ENCODE results near the gene RASD1.

Gene RASD1

GRCh38 chr17:17509601-17510425, 13.6 kb upstream of the RASD1 start:
- no peak for DNase-seq

DNA sequence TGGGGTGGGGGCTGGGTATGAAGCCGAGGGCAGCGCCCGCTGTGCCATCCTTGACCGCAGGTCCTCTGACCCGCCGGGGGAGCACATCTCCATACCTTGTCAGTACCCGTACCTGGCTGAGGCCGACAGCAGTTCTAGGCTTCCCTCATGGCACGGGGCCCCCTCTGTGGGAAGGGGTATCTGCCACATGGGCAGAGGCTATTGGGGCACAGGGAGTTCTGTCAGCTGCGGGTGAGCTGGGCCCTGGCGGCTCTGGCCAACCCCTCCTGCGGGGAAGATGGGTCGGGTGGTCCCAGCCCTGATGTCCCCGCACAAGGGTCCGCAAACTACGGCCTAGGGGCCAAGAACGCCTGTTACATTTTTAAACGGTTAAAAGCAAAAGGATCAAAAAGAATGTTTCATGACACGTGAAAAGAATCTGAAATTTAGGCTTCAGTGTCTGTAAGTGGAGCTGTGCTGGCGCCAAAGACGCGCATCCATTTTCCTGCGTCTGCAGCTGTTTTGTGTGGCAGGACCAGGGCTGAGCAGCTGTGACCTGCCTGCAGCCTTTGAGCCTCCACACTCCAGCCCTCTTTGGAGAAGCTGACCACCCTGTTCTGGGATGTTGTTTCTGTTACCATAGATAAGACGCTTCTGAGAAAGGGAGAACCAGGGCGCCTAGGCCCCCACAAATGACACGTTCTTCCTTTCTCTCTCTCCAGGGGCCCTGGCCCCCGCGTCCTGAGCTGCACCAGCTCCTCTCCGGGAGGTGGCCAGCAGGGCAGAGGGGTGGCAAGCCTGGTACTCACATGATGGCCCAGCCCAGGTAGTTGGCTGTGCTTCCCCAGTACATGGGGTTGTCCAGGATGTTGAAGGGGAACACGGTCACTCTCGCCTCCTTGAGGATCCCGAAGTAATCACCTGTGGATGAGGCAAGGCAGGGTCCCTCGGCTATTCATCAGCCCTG, 12.7 kb upstream of the RASD1 start:
- DNase-seq: no peak

DNA sequence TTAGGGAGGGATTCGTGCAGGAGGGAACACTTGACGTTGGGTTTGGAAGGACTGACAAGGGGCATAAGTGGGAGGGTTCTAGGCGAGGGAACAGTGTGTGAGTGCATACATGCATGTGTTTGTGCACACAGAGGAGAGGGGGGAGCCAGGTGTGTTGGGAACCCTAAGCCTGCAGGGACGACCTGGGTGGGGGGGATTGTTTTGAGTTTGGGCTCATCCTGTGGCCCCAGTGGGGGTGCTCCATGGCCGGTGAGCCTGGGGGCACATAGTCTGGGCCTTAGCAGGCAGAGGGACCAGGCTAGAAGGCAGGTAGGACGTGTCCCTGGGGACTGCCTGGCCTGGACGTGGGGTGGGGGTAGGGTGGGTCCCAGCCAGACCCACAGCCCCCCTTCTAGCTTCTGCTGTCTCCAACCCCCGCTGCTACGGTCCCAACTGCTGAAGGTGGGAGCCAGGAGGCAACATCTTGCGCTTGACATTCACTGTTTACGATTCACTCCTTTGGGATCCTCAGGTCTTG, 11.9 kb upstream of the RASD1 start:
- DNase-seq: no peak

DNA sequence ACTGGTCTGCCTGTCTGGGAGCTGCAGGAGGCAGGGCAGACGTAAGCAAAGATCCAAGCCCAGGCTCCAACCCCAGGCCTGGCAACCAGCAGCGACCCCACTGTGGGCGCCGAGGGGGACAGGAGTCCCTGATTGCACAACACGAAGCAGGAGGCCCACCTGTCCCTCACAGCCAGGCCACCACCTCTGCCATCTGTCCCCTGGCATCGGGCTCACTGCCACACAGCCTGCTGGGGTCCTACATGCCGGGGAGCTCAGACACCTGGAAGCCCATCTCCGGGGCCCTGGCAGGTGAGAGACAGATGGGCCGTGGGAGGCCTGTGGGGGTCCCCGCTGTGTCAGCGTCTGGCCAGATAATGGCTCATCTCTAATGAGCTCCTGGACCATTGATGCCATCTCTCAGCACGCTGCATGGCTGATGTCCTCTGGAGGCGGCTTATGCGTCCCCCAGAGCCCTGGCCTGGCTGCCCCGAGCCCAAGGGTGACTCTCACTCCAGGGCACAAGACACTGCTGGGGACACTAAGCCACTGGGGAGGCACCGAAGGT, 11.3 kb upstream of the RASD1 start:
- DNase-seq: no peak

DNA sequence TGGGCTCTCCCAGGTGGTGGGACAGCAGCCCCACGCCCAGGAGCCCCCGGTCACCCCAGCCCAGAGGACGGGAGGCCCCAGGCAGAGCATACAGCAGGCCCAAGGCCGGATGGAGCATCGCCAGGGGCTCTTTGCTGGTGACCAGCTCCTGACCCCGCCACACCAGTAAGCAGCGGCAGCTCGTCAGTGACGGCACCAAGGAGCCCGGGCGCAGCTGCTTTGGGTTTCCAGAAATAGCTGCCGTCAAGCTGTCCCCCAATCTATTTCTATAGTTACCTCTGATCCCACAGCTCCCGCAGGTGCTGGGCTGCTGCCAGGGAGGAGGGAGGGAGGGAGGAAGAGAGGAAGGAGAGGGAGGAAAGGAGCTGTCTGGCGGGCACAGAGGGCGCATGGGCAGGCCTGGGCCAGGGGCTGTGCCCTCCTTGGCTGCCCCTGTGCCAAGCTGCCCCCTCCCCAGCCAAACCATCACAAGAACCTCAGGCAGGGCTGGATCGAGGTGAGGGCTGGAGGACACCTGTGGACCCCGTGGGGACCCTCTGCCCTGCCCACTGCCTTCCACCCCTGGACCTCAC, 10.8 kb upstream of the RASD1 start:
- no peak for DNase-seq

- no peak for DNase-seq
Observed at GRCh38 chr17:17506181-17506741, 10.1 kb upstream of the RASD1 start.

DNA sequence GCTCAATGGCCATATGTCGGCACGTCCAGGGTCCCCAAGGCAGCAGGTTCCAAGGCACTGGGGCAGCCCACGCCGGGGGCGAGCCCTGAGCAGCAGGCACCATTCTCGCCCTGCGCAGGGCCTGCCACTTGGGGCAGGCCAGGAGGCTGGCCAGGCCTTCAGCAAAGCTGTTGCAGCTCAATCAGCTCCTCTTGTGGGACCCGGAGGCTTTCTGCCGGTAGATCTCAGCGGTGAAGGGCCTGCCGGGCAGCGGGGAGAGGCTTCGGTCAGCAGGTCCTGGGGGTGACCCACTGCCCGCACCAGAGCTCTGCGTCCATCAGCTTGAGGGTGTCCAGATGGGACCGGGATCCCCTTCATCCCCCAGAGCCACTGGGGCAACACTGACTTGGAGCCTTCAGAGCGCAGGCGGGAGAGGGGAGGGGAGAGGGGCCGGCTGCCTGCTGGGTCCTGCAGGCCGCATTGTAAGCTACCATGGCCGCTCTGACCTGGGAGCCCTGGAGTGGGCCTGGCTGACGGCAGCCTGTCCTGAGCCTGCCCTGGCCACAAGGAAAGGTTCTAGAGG, 9.5 kb upstream of the RASD1 start:
- DNase-seq: no peak

DNA sequence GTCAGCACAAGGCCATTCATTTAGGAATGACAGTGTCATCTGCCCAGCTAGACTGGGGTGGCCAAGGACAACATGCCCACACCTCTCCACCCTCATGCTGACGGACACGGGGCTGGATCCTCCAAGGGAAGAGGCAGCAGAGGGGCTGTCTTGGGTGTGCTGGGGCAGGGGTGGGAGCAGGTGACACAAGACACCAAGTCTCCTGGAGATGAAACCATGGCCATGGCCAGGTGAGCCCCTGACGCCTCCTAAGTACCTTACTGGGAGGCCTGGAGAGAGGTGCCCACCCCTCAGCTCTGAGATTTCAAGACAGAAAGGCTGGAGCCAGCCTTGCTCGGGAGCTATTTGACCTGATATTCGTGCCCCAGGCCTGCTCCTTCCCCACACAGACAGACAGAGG, 9.0 kb upstream of the RASD1 start:
- DNase-seq: no peak

DNA sequence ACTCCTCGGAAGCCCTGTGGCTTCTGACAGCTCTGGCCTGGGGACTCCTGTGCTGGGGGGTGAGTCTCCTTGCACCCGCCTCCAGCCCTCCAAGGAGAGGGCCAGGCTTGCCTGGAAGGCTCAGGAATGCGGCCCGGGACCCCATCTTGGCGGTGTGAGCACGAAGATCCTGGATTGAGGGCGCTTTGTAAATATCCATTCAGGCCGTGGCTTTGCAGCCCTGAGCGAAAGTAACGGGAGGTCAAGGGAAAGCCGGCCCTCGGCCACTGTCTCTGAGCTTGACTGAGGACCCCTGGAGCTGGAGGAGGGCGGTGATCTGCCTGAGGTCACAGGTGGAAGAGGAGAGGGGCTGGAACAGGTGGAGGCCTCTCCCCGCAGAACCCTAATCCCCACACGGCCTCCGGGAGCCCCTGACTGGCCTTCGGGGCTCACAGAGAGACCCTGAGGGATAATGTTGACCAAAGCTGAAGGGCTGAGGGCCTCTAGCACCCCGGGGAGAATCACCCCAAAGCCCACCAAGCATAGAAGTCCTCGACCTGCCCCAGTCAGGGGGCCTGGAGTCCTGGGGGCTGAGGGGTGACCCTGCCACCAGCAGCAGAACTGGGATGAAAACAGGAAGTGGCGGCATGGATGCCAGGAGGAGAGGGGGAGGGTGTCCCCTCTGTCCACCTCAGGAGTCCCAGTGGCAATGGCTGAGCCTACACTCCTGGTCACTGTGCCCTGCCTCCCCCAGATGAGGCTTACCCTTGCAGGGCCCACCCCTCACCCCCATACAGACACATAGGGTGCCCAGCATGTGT, 8.3 kb upstream of the RASD1 start:
- no peak for DNase-seq

- no peak for DNase-seq
Observed at GRCh38 chr17:17503566-17504130, 7.5 kb upstream of the RASD1 start.

DNA sequence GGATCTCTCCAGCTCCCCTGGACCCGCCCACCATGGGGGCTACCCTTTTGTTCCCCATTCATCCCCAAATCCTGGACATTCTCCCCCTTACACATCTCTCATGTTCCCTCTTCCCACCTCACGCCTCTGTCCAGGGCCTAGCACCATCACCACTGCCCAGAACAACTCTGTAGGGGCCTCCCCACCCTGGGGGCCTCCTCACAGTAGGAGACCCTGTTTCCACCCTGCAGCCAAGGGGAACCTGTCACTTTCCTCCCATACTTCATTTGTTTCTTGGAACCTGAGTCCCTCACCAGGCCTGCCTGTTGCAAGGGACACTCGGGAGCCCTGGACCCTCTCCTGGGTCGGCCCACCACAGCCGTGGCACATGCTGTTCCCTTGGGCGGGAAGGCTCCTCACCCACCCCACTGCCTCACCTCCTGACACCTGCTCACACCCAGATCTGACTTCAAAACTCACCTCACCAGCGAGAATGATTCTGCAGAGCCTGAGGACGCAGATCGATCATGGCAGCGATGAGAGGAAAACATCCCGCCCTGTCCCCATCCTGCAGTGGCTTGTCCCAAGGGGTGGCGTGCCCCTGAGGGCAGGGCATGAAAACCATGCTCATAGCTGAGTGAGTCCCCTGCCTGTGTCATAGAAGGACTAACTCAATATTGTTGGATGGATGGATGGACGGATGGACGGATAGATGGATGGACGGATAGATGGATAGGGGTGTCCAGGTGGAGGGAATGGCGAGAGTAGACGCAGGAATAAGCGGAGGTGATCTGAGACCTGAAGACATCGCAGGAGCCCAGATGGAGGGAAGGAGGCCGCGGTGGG, 6.8 kb upstream of the RASD1 start:
- no peak for DNase-seq

DNA sequence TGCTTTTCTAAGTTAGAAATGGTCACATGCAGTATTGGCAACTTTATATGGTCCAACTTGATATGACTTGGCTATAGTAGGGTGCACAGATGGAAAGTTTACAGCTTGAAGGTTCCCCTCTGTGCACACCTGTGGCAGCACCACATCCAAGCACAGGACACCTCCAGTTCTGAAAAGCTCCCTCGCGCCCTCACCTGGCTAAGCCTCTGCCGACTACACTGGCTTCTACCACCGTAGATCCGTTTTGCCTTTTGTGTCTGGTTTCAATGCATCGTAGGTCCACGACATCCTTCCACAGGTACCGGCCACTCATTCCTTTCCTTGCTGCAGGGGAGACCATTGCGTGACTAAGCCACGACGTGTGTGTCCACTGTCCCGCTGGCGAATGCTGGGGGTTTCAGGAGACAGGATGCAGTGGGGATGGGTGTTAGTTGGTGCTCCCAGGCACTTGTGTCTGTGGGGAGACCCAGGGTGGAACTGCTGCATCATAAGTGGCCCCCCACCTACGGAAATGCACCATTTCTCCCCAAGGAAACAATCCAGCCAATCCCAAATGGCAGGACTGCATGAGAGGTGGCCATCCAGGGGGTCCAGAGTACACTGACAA, 4.9 kb upstream of the RASD1 start:
- no peak for DNase-seq

DNA sequence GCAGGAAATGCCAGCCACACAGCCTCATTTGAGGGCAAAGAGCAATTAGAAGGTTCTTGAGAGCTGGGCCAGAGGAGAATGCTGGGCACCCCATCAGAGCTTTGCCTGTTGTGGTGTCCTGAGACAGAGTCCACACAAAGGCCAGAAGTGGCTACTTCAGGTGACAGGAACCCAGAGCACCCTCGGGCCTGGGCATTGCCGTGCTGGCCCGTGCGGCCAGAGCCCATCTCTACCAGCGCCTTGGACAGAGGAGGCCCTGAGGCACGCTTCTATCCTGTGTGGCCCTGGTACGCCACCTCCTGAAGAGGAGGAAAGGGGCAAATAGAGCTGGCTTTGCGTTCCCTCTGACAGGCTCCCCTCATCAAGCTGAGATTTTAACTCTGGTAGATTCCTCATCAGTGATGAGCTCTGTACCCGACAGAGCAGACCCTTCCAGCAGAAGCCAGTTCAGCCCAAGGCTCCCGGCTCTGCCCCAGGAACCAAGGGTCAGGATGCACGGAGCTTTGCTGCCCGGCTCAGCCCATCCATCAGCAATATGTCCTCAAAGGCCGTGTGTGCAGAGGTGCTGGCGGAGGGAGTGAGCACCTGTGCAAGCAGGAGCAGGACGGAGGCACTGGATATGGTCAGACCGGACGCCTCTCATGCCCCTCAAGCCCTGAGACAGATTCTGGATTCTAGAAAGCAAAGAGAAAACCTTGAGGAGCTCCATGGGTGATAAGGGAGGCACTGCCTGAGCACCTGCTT, 3.4 kb upstream of the RASD1 start:
- no peak for DNase-seq

DNA sequence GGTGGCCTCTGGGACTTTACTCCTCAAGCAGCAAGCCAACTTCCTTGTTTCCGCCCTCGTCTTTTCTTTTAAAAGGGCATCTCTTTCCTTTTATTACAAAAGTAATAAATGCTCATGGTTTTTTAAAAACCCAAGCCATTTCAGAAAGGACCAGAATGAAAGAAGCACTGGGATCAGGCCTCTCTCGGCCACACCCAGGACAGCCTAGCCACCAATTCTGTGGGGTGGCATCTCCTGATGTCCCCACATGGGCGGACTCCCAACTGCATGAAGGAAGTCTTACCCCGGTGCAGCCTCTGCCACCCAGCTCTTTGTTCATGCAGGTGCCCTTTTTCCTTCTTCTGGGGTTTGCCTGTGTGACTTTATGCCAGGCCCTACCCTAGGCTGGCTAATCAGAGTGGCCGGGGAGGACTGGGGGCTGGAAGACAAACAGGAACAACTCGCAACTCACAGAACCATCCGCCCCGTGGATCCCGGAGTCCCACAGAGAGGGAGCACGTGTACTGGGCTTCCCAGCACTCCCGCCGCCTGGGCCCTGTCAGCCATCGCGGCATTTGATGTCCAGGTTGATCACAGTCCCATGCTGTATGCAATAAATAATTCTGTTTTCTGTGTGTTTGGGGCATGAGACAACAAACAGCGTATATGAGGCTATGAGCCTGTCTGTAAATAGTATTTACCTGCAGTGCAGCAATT, 2.6 kb upstream of the RASD1 start:
- no peak for DNase-seq

DNA sequence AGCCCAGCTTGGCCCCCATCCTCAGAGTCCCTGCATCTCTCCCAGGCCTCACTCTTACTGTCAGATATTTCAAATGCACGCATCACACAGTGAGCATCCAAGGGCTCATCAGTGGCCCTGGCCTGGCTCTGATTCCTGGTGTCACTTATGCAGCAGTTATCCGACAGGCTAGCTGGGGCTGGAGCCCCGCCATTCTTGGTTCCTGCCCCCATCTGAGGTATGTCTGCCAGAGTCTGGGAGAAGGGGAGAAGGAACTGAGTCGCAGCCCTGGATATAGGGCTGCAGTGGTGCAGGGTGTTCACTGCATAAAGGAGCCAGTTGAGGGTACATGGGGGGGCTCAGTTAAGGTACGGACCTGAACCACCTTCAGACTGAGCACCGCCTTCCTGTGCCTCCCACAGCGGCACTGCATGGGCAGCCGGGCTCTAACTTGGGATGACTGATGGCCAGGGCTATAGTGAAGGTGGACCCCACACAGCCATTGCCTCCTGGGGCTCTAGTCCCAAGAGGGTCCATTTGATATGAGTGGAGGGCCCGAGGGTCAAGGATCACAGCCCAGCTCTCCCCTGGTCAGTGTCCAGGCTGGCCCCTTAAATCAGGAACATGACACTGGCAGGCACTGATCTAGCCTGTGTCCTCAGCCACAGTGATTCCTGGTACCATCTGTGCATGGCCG, 1.8 kb upstream of the RASD1 start:
- no peak for DNase-seq

DNA sequence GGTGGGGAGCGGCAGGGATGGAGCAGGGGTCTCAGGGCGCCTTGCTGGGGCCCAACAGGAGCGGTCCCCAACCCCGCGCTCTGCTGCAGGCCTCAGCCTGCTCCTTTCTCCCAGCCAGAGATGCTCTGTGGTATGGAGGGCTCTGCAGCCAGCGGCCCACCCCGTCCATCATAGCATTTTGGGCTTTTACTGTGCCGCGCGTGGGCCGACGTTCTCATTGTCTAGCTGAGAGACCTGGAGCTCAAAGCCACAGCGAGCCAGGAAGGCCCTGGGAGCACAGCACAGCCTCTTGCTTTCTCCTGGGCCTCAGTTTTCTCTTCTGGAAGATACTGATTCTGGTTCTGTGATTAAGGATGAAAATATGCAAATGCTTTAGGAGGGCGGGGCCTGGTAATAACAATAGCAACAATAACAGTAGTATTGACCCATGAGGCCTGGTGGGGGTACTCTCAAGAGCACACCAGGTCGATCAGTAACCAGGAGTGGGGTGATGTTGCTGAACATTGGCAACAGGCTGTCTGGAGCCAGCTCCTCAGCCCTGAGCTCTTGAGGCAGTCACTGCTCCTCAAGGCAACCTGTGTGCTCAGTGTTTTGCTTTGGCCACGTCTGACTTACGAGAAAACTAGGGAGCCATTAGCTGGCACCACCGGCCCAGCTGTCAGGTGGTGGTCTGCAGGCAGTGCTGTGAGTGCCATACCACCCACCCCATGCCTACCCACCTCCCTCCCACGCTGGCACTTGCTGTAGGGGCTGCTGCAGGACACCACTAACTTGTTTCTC, 1.1 kb upstream of the RASD1 start:
- no peak for DNase-seq

Data from T-helper 2 cell (primary cell).